Neural cell (in vitro differentiated cells): ENCODE data around the gene HEG1.
"Not testable (repeated sequence)": the region's sequence is repeated elsewhere in the genome, so short reads cannot be mapped to it uniquely, and the experiment has no call there.

Source experiments
- CTCF ChIP-seq: fragments of 450-650 bp; IDR thresholded peaks from 2 replicates; pipeline ENCODE4 v1.5.1; 2014; ENCODE audit warnings: antibody characterized with exemption, mild to moderate bottlenecking, moderate library complexity; ENCODE audit not compliant: poor library complexity, severe bottlenecking
- EP300 ChIP-seq: fragments of 450-650 bp; conservative IDR thresholded peaks from 2 replicates; pipeline ENCODE4 v1.6.1; 2014; ENCODE audit warnings: antibody characterized with exemption, mild to moderate bottlenecking, moderate library complexity; ENCODE audit not compliant: poor library complexity, severe bottlenecking
- EZH2 ChIP-seq: fragments of 200-600, 300-800 bp; shearing (Covaris generic), sonication (generic); IDR thresholded peaks from 2 replicates; pipeline ENCODE4 v1.6.1; 2014; ENCODE audit warnings: antibody characterized with exemption, low read length, borderline replicate concordance, mild to moderate bottlenecking; ENCODE audit not compliant: insufficient read depth, poor library complexity, severe bottlenecking
- MXI1 ChIP-seq: fragments of 450-650 bp; conservative IDR thresholded peaks from 2 replicates; pipeline ENCODE4 v1.6.1; 2014; ENCODE audit warnings: antibody characterized with exemption, mild to moderate bottlenecking; ENCODE audit not compliant: poor library complexity, severe bottlenecking
- POLR2AphosphoS5 ChIP-seq: IDR thresholded peaks from 2 replicates; pipeline ENCODE4 v1.6.1; 2012
- RAD21 ChIP-seq: fragments of 450-650 bp; conservative IDR thresholded peaks from 2 replicates; pipeline ENCODE4 v1.6.1; 2014; ENCODE audit warnings: antibody characterized with exemption, mild to moderate bottlenecking, moderate library complexity
- SMC3 ChIP-seq: fragments of 450-650 bp; conservative IDR thresholded peaks from 2 replicates; pipeline ENCODE4 v1.6.1; 2014; ENCODE audit warnings: antibody characterized with exemption, mild to moderate bottlenecking, moderate library complexity; ENCODE audit not compliant: poor library complexity
- TAF1 ChIP-seq: IDR thresholded peaks from 2 replicates; pipeline ENCODE4 v1.6.1; 2012; ENCODE audit warnings: low read depth
- TF ChIP-seq, protein P1 (sequence below): IDR thresholded peaks from 2 replicates; pipeline ENCODE4 v1.6.1; 2012; ENCODE audit warnings: borderline replicate concordance

GRCh38 chr3:124957951-124958350, 97.8 kb downstream of the HEG1 start:
- not testable (repeated sequence) for TF ChIP-seq CTCF, SMC3, POLR2AphosphoS5, EZH2, EP300, RAD21, TAF1, MXI1
- TF ChIP-seq, protein P1, sequence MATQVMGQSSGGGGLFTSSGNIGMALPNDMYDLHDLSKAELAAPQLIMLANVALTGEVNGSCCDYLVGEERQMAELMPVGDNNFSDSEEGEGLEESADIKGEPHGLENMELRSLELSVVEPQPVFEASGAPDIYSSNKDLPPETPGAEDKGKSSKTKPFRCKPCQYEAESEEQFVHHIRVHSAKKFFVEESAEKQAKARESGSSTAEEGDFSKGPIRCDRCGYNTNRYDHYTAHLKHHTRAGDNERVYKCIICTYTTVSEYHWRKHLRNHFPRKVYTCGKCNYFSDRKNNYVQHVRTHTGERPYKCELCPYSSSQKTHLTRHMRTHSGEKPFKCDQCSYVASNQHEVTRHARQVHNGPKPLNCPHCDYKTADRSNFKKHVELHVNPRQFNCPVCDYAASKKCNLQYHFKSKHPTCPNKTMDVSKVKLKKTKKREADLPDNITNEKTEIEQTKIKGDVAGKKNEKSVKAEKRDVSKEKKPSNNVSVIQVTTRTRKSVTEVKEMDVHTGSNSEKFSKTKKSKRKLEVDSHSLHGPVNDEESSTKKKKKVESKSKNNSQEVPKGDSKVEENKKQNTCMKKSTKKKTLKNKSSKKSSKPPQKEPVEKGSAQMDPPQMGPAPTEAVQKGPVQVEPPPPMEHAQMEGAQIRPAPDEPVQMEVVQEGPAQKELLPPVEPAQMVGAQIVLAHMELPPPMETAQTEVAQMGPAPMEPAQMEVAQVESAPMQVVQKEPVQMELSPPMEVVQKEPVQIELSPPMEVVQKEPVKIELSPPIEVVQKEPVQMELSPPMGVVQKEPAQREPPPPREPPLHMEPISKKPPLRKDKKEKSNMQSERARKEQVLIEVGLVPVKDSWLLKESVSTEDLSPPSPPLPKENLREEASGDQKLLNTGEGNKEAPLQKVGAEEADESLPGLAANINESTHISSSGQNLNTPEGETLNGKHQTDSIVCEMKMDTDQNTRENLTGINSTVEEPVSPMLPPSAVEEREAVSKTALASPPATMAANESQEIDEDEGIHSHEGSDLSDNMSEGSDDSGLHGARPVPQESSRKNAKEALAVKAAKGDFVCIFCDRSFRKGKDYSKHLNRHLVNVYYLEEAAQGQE, result not testable (repeated sequence)
